ENCODE measurements around the gene LRPPRC. TPM values are rescaled to one million over a fixed set of nuclear protein-coding genes. Genes with fewer than 3 reads are reported as not detected.

LRPPRC gene
- total RNA-seq, 1 experiment from 2014 or later = 82.7 TPM

GRCh38 chr2:43943323-43943722 lies 52.5 kb downstream of the LRPPRC start:
- H3K9me2 ChIP-seq (replicated peaks; ENCODE audit: insufficient read depth, low read length) = no peaks in the 10 kb centered on the region
- no peak for DNase-seq
- no peak overlapping the region for H3K9ac ChIP-seq (ENCODE audit: low read length)
- no peaks in the 10 kb centered on the region for H4K20me1 ChIP-seq (ENCODE audit: insufficient read depth, low read depth, low read length)
- H3K27me3 ChIP-seq (ENCODE audit: low read length) = no peaks in the 10 kb centered on the region
- H3K27ac ChIP-seq (ENCODE audit: low read length) = no peak overlapping the region
- no peak overlapping the region for H2AFZ ChIP-seq (ENCODE audit: low read length)
- no peak overlapping the region for H3K4me3 ChIP-seq (ENCODE audit: low read length)
- peaks cover 77% of the 10 kb centered on the region for H3K36me3 ChIP-seq (ENCODE audit: insufficient read depth, low read length)
- H3K9me3 ChIP-seq (ENCODE audit: low read length) = no peaks in the 10 kb centered on the region
- peaks cover 58% of the 10 kb centered on the region for H3K79me2 ChIP-seq (ENCODE audit: low read length)
- peaks cover 35% of the 10 kb centered on the region for H3K4me1 ChIP-seq (ENCODE audit: low read length)
- no peak overlapping the region for H3K4me2 ChIP-seq (ENCODE audit: low read depth, low read length, poor library complexity, severe bottlenecking)

DNA sequence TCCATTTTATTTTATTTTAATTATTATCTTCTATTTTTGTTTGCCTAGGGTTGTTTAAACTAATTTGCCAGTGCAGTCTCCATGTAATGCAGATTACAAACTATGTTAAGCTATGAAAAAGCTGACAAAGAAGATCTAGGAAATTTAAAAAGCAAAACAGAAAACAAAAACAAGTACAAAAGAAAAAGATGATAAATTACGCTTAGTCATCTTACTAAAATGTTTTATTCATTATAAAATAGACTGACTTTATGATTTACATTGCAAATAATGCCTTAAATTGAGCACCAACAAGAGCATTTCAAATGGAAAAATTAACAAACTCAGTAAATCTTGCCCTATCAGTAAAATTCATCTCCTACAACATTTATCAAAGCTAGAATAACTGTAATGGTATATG lies 52.9 kb downstream of the LRPPRC start:
- no peaks in the 10 kb centered on the region for H3K27me3 ChIP-seq (ENCODE audit: low read length)
- no peaks in the 10 kb centered on the region for H4K20me1 ChIP-seq (ENCODE audit: insufficient read depth, low read depth, low read length)
- H3K27ac ChIP-seq (ENCODE audit: low read length) = no peak overlapping the region
- no peak for DNase-seq
- H3K4me1 ChIP-seq (ENCODE audit: low read length) = peaks cover 35% of the 10 kb centered on the region
- no peaks in the 10 kb centered on the region for H3K9me3 ChIP-seq (ENCODE audit: low read length)
- H3K4me2 ChIP-seq (ENCODE audit: low read depth, low read length, poor library complexity, severe bottlenecking) = no peak overlapping the region
- no peak overlapping the region for H2AFZ ChIP-seq (ENCODE audit: low read length)
- H3K9me2 ChIP-seq (replicated peaks; ENCODE audit: insufficient read depth, low read length) = no peaks in the 10 kb centered on the region
- peaks cover 76% of the 10 kb centered on the region for H3K36me3 ChIP-seq (ENCODE audit: insufficient read depth, low read length)
- no peak overlapping the region for H3K9ac ChIP-seq (ENCODE audit: low read length)
- no peak overlapping the region for H3K4me3 ChIP-seq (ENCODE audit: low read length)
- peaks cover 62% of the 10 kb centered on the region for H3K79me2 ChIP-seq (ENCODE audit: low read length)

- H2AFZ ChIP-seq (ENCODE audit: low read length) = no peak overlapping the region
- H3K79me2 ChIP-seq (ENCODE audit: low read length) = peaks cover 67% of the 10 kb centered on the region
- H4K20me1 ChIP-seq (ENCODE audit: insufficient read depth, low read depth, low read length) = no peaks in the 10 kb centered on the region
- no peaks in the 10 kb centered on the region for H3K27me3 ChIP-seq (ENCODE audit: low read length)
- peaks cover 74% of the 10 kb centered on the region for H3K36me3 ChIP-seq (ENCODE audit: insufficient read depth, low read length)
- peaks cover 28% of the 10 kb centered on the region for H3K4me1 ChIP-seq (ENCODE audit: low read length)
- H3K4me3 ChIP-seq (ENCODE audit: low read length) = no peak overlapping the region
- H3K4me2 ChIP-seq (ENCODE audit: low read depth, low read length, poor library complexity, severe bottlenecking) = no peak overlapping the region
- H3K9me2 ChIP-seq (replicated peaks; ENCODE audit: insufficient read depth, low read length) = no peaks in the 10 kb centered on the region
- H3K9me3 ChIP-seq (ENCODE audit: low read length) = no peaks in the 10 kb centered on the region
- DNase-seq = no peak
- H3K9ac ChIP-seq (ENCODE audit: low read length) = no peak overlapping the region
- no peak overlapping the region for H3K27ac ChIP-seq (ENCODE audit: low read length)
These were observed 53.8 kb downstream of the LRPPRC start for GRCh38 chr2:43941966-43942365.

- no peaks in the 10 kb centered on the region for H4K20me1 ChIP-seq (ENCODE audit: insufficient read depth, low read depth, low read length)
- H3K27ac ChIP-seq (ENCODE audit: low read length) = no peak overlapping the region
- no peaks in the 10 kb centered on the region for H3K9me2 ChIP-seq (replicated peaks; ENCODE audit: insufficient read depth, low read length)
- no peaks in the 10 kb centered on the region for H3K9me3 ChIP-seq (ENCODE audit: low read length)
- peaks cover 68% of the 10 kb centered on the region for H3K79me2 ChIP-seq (ENCODE audit: low read length)
- H2AFZ ChIP-seq (ENCODE audit: low read length) = no peak overlapping the region
- no peaks in the 10 kb centered on the region for H3K27me3 ChIP-seq (ENCODE audit: low read length)
- no peak for DNase-seq
- H3K4me3 ChIP-seq (ENCODE audit: low read length) = no peak overlapping the region
- peaks cover 23% of the 10 kb centered on the region for H3K4me1 ChIP-seq (ENCODE audit: low read length)
- H3K9ac ChIP-seq (ENCODE audit: low read length) = no peak overlapping the region
- peaks cover 68% of the 10 kb centered on the region for H3K36me3 ChIP-seq (ENCODE audit: insufficient read depth, low read length)
- H3K4me2 ChIP-seq (ENCODE audit: low read depth, low read length, poor library complexity, severe bottlenecking) = no peak overlapping the region
These were observed 54.4 kb downstream of the LRPPRC start for GRCh38 chr2:43941359-43941758.

DNA sequence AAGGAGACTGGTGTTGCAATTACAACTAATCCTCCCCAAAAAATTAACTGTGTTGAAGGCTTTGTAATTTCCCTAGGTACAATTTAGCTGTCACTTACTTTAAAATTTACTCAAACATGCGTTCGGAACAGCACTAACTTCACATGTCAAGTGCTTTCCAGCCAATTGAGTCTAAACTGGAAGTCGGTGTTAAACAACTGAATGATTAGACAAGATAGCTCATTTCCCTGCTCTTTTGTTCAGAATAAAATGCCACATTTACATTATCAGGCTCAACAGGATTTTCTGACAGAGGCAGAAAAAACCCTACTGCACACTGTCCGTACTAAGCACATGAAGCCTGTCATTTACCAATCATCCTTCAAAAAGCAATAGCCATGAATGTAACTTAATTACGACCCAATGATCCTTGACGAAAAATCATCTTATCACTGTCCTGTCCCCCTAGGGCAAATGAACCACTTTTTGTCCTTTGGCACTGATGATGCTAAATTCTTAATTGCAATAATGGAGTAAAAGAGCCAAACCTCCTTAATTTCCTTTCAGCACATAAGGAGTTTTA lies 56.0 kb downstream of the LRPPRC start:
- Histone ChIP-seq H3K4me3 (ENCODE audit: low read length) (no peak overlapping the region), H3K9me2 (replicated peaks; ENCODE audit: insufficient read depth, low read length) (no peaks in the 10 kb centered on the region), H3K36me3 (ENCODE audit: insufficient read depth, low read length) (peaks cover 56% of the 10 kb centered on the region; the same call in 1 of the 2 replicates), H3K9ac (ENCODE audit: low read length) (no peak overlapping the region), H2AFZ (ENCODE audit: low read length) (no peak overlapping the region), H3K27ac (ENCODE audit: low read length) (no peak overlapping the region), H3K4me1 (ENCODE audit: low read length) (peaks cover 7% of the 10 kb centered on the region), H3K27me3 (ENCODE audit: low read length) (no peaks in the 10 kb centered on the region), H3K9me3 (ENCODE audit: low read length) (no peaks in the 10 kb centered on the region), H4K20me1 (ENCODE audit: insufficient read depth, low read depth, low read length) (no peaks in the 10 kb centered on the region), H3K4me2 (ENCODE audit: low read depth, low read length, poor library complexity, severe bottlenecking) (no peak overlapping the region), H3K79me2 (ENCODE audit: low read length) (peaks cover 71% of the 10 kb centered on the region)
- no peak for DNase-seq

GRCh38 chr2:43937269-43937820 lies 58.4 kb downstream of the LRPPRC start:
- H3K9me3 ChIP-seq (ENCODE audit: low read length) = no peaks in the 10 kb centered on the region
- no peaks in the 10 kb centered on the region for H3K4me1 ChIP-seq (ENCODE audit: low read length)
- H3K9ac ChIP-seq (ENCODE audit: low read length) = no peak overlapping the region
- peaks cover 59% of the 10 kb centered on the region; the same call in 1 of the 2 replicates for H3K36me3 ChIP-seq (ENCODE audit: insufficient read depth, low read length)
- no peak overlapping the region for H3K4me2 ChIP-seq (ENCODE audit: low read depth, low read length, poor library complexity, severe bottlenecking)
- H3K27ac ChIP-seq (ENCODE audit: low read length) = no peak overlapping the region
- no peak overlapping the region for H3K4me3 ChIP-seq (ENCODE audit: low read length)
- H4K20me1 ChIP-seq (ENCODE audit: insufficient read depth, low read depth, low read length) = no peaks in the 10 kb centered on the region
- DNase-seq = no peak
- H3K79me2 ChIP-seq (ENCODE audit: low read length) = peaks cover 60% of the 10 kb centered on the region
- no peaks in the 10 kb centered on the region for H3K27me3 ChIP-seq (ENCODE audit: low read length)
- no peaks in the 10 kb centered on the region for H3K9me2 ChIP-seq (replicated peaks; ENCODE audit: insufficient read depth, low read length)
- no peak overlapping the region for H2AFZ ChIP-seq (ENCODE audit: low read length)

DNA sequence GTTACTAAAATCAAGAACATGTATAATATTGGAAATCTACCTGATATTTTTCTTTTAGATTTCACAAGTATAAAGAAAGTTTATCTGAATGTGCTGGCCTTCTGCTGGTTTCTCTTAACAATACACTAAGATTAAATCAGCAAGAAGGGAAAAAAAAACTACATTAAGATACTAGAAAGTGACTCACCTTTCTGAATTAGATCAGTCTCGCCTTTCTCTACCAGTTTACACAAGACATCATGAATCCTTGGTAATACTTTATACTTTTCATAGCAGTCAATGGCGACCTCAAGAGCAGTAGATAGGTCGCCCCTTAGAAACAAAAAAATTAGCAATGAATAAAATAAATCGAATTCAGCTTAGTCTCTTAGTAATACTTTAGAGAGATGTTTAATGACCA lies 61.2 kb downstream of the LRPPRC start:
- Histone ChIP-seq H3K9me3 (ENCODE audit: low read length) (no peaks in the 10 kb centered on the region), H3K27ac (ENCODE audit: low read length) (no peak overlapping the region), H3K4me1 (ENCODE audit: low read length) (no peaks in the 10 kb centered on the region), H3K4me3 (ENCODE audit: low read length) (no peak overlapping the region), H3K79me2 (ENCODE audit: low read length) (peaks cover 49% of the 10 kb centered on the region), H4K20me1 (ENCODE audit: insufficient read depth, low read depth, low read length) (no peaks in the 10 kb centered on the region), H3K4me2 (ENCODE audit: low read depth, low read length, poor library complexity, severe bottlenecking) (no peak overlapping the region), H2AFZ (ENCODE audit: low read length) (no peak overlapping the region), H3K27me3 (ENCODE audit: low read length) (no peaks in the 10 kb centered on the region), H3K9ac (ENCODE audit: low read length) (no peak overlapping the region), H3K9me2 (replicated peaks; ENCODE audit: insufficient read depth, low read length) (no peaks in the 10 kb centered on the region), H3K36me3 (ENCODE audit: insufficient read depth, low read length) (peaks cover 58% of the 10 kb centered on the region; the same call in 1 of the 2 replicates)
- DNase-seq = no peak

- no peaks in the 10 kb centered on the region for H3K9me3 ChIP-seq (ENCODE audit: low read length)
- H3K9ac ChIP-seq (ENCODE audit: low read length) = no peak overlapping the region
- no peak overlapping the region for H3K27ac ChIP-seq (ENCODE audit: low read length)
- no peaks in the 10 kb centered on the region for H3K27me3 ChIP-seq (ENCODE audit: low read length)
- H4K20me1 ChIP-seq (ENCODE audit: insufficient read depth, low read depth, low read length) = no peaks in the 10 kb centered on the region
- H3K79me2 ChIP-seq (ENCODE audit: low read length) = peaks cover 35% of the 10 kb centered on the region
- no peak for DNase-seq
- no peak overlapping the region for H3K4me2 ChIP-seq (ENCODE audit: low read depth, low read length, poor library complexity, severe bottlenecking)
- peaks cover 56% of the 10 kb centered on the region for H3K36me3 ChIP-seq (ENCODE audit: insufficient read depth, low read length)
- no peaks in the 10 kb centered on the region for H3K9me2 ChIP-seq (replicated peaks; ENCODE audit: insufficient read depth, low read length)
- H2AFZ ChIP-seq (ENCODE audit: low read length) = no peak overlapping the region
- H3K4me1 ChIP-seq (ENCODE audit: low read length) = no peaks in the 10 kb centered on the region
- no peak overlapping the region for H3K4me3 ChIP-seq (ENCODE audit: low read length)
These were observed 64.5 kb downstream of the LRPPRC start for GRCh38 chr2:43931293-43931692.
